COLO829 (cell line): ENCODE results near the gene KIAA1210.
A peak's percentile ranks its signal among the peaks of the same experiment; 100 is the strongest.

Source experiments
- DNase-seq: peaks from one replicate; pipeline ENCODE4 v3.0.0; 2012; ENCODE audit warnings: low spot score

Gene KIAA1210

DNA sequence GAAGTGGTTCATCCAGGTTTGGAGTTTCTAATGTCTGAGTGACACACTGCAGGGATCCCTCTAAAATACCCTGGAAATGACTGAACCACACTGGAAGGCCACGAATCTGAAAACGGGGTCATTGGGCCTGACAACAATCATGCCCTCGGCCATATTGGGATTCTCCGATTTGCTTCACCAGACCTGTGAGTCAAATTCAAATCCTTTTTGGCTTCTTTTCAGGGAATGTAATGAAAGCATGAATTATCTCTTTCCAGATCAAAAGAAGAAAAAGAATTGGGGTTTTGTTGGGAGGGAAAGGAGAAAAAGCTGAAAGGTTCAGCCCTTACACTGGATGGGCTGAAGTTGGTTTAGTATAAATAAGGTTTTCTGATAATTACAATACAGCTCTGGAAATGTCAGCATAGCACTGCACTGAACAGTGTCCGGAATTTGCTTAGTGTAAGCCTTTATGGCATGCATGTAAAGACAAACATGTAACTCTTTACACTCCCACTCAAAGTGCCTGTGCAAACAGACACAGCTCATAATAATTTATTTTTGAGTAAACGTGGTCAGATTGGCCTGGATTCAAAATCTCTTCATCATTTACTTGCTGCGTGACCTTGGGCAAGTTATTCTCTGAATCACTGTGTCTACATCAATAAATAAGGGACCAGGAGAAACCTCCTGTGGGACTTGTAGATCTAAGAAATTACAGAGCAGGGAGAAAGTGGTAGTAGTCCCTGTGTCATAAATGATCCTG lies 33.4 kb downstream of the KIAA1210 start:
- peak; percentile 81 for DNase-seq

DNA sequence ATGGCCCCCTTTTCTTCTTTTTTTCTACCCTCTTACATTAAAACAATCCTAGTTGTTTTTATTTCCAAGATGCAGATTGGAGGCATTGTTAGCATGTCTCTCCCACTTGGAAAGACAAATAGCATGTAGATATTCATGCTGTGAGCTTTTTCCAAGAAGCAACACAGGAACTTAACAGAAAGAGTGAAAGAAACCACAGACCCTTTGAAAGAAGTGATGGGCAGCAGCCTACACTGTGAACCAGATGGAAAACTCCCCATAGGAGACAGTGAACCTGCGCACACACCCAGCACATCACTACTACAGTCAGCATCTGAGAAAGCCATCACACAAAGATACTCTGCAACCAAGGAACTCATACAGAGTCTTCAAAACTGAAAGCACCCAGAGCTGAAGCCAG lies 37.0 kb downstream of the KIAA1210 start:
- DNase-seq = no peak

DNA sequence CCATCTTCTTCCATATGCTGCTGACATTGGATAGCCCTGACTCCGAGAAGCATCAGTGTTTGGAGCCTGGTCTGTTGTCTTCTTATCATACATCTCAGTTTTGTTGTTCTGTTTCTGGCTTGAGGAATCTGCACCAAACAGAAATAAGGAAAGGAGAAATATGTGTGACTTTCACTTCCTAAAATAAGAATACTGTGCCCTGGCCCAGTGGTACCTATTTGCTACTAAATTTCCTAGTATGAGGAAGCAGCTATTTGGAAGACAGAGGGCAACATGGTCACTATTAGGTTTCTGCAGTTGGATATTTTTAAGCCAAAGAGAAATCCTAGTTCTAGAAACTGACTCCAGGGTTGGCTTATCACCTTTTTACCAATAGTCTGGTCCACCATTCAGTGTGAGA lies 38.0 kb downstream of the KIAA1210 start:
- DNase-seq = no peak

DNA sequence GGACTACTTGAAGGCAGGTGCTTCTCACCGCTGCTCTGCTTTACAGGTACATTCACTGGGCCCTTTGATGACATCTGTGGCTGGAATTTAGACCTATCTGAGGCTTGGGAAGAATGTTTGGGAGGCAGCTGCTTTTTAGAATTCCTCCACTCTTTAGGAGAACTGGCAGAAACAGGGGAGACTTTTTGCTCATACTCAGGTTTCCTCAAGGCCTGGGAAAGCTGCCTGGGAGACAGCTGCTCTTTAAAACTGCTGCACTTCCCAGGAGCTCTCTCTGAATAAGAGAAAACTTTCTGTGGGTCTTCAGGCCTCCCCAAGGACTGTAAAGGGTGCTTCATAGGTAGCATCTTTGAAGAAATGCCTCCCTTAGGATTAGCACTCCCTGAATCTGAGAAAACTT lies 40.5 kb downstream of the KIAA1210 start:
- no peak for DNase-seq

DNA sequence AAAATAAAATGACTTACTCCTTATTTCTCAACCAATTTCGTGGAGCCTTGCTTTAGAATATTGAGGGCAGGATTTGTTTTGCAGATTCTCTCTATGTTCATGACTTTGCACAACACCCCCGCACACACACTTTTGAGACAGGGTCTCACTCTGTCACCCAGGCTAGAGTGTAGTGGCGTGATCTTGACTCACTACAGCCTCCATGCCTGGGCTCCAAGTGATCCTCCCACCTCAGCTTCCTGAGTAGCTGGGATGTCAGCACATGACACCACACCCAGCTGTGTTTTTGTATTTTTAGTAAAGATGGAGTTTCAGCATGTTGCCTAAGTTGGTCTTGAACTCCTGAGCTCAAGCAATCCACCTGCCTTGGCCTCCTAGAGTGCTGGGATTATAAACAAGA lies 42.8 kb downstream of the KIAA1210 start:
- no peak for DNase-seq

DNA sequence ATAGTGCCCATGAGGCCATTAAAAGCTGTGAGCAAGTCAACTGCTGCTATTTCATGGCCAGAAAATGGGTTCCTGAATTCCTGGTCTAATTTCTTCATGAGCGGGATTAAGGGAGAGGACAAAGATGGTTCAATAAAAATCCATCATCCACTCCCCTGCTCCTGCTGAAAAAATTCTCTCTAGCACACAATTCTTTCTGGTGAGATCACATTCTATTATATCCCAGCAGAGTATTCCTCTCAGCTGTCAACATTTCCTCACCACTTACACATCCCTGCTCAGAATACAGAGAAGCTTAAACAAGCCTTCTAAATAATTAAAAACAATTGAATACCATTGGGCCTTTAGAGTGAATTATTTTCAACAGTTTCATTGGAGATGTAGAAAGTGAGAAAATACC lies 45.3 kb downstream of the KIAA1210 start:
- DNase-seq = no peak

DNA sequence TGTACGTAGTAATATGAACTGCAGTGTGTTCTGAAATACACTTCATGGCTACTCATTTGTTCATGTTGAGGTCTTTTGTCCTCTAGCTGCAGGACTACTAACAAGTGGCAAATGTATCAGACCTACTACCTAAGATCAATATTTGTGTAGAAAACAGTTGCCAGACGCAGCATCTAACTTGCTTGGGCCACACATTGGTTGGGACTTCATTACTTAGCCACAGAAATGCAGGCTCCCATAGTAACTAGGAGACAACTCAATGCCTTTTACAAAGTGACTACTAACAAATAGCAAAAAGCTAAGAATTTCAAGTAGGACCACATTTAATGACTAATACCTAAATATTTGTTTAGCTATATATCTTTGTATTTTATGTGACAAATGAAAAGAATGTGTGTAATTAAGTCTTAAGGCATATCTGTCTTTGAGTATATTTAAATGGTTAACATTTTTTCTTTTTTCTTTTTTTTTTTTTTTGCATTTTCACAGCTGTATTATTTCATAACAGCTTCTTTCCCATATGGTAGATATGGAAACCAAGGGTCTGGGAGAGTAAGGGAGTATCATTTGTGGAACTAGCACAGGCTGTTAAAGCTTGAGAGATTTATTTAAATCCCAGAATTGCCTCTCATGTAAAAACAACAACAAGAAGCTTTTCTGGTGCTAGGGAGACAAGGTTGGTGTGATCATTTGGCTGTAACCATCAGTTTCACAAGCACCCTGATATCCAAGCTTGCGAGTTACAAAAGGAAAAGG lies 52.2 kb downstream of the KIAA1210 start:
- no peak for DNase-seq

DNA sequence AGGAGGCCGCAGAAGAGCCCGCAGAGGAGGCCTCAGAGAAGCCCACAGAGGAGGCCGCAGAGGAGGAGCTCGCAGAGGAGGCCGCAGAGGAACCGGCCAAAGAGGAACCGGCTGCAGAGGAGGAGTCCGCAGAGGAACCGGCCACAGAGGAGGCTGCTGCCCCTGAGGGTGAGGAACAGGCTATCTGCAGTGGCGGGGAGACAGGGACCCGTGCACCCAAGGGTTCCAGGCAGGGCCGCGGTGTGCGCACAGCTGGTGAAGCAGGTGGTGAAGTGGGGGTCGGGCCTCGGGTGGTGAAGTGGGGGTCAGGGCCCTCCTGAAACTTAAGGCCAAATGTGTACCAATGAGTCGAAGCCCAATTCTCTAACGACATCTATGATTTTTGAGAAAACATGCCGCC lies 53.7 kb downstream of the KIAA1210 start:
- no peak for DNase-seq

DNA sequence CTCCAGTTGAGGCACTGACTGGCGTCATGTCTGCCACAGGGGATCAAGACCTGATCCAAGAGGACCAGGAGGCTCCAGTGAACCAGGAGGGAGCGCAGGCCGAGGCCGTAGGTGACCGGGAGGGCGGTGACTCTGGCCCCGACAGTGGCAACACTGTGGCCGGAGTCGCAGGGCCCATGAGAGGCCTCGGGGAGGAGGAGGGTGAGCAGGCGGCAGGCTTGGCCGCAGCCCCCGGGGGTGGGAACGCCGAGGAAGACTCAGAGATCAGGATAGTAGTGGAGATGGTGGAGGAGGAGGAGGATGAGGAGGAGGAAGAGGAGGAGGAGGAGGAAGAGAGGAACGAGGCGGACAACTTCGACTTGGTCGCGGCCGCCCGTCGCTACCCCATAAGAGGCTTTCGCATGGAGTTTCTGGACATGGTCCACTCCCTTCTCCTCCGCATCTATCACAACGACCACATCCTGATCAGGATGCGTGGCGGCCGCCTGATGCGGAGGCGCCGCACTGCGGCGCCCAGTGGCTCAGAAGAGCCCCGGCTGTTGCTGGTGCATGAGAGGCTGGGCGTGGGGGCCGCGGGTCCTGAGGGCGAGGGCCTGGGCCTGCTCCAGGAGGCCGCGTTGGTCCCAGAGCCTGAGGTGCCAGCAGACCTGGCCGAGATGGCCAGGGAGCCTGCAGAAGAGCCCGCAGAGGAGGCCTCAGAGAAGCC lies 54.3 kb downstream of the KIAA1210 start:
- no peak for DNase-seq

DNA sequence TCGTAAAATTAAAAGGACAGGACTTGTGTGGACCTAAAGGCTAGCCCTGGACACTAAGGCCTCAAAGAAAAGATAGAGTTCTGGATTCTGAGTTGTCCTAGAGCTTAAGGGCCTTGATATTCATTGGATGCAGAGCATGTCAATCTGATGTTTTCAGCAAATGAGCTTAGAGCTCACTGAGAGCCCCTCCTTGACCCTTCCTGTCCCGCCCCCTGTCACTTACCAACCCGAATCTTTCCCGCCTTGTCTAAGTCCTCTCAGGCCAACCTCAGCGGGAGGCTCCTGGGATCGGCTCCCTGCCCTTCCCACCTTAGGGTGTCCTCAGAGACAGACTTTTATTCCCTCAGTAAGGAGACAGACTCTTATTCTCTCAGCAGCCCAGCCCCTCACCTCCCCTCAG lies 54.9 kb downstream of the KIAA1210 start, which contains the start of gene CT47C1:
CT47C1 (plus strand) TSS at position 250 of the 400 bp plus-strand sequence. CDS start 233 bp downstream, outside the sequence.
- DNase-seq = no peak

DNA sequence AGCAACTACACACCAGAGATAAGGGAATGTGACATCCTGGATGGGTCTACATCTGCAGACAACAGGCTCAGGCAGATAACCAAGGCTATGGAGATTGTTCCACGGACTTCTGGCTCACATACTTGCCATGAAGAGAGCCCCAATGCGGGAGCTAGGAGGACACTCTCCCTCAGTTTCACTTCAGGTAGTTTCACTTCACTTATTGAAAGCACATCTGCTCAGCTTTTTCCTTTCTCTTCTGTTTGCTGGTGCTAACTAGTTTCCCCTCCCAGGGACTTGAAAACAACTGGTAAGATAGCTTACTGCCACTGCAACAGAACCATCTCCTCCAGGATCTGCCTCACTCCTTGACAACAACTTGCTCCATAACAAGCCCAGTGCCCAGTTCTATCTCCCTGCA lies 56.2 kb downstream of the KIAA1210 start:
- DNase-seq = no peak

DNA sequence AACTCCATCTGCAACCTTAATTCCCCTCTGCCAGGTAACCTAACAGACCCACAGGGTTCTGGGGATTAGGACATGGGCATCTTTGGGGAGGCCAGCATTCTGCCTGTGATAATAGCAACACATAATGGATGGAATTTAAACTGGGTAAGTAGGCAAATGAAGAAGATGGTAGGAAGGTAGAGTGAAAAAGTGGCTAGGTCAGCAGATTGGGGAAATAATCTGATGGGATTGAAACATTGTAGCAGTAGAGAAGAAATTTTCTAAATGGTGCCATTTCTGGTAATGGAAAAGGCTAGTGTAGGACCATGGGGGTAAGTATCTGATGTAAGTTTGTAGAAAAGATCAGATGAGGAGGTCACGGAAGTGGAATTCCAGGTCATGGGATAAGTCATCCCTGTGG lies 57.9 kb downstream of the KIAA1210 start:
- no peak for DNase-seq

DNA sequence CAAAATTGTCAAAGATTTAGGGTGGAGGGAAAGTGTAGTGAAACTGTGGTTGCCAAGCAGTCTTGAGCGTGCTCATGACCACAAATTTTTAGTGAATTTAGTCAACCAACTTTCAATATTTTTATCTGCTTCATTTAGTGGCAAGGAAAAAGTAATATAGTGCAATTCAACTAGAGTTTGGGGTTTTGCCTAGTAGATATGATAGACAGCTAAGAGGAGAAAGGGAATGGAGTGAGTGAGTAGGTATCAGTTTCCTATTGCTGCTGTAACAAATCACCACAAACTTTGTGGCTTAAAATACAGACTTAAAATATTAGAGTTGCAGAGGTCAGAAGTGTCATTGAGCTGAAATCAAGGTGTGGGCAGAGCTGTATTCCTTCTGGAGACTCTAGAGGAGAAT lies 58.5 kb downstream of the KIAA1210 start:
- no peak for DNase-seq

DNA sequence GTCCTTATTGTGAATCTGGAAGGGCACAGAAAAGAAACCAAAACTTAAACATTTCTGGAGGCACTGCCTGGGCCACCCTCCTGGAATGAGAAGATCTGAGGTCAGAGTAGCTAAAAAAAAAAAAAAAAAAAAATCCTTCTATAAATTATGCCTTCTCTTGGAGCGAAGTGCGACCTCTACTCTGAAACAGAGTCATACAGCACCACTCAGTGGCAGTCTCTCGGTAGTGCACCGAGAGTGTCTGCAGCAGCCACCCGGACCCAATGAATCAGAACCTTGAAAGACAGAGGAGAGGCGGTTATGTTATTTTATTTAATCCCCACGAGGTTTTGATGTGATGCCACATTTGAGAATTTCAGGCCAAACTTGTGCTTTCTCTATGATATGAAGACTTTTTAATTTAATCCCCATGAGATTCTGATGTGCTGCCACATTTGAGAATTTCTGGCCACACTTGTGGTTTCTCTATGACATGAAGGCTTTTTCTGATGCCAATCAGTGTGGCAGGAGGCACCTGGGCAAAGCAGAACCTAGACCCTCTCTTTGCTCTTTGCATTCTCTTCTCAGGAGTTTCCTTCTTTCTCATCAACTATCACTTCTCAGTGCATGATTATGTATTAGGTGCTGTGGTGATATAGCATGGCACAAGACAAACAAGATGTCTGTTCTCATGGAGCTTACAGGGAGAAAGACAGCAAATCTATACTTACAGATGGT lies 60.4 kb downstream of the KIAA1210 start:
- peak; percentile 58 for DNase-seq

DNA sequence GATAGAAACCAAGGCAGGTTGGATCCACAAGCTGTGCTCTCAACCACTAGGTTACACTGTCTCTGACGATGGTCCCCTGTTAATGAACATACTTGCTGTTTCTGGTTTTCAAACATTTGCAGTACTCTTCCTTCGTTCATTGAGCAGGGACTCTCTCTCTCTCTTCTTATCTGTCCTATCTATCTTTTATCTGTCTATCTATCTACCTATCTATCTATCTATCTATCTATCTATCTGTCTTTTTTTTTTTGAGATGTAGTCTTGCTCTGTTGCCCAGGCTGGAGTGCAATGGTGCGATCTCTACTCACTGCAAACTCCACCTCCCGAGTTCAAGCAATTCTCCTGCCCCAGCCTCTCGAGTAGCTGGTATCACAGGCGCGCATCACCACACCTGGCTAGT lies 64.2 kb downstream of the KIAA1210 start:
- DNase-seq = no peak

DNA sequence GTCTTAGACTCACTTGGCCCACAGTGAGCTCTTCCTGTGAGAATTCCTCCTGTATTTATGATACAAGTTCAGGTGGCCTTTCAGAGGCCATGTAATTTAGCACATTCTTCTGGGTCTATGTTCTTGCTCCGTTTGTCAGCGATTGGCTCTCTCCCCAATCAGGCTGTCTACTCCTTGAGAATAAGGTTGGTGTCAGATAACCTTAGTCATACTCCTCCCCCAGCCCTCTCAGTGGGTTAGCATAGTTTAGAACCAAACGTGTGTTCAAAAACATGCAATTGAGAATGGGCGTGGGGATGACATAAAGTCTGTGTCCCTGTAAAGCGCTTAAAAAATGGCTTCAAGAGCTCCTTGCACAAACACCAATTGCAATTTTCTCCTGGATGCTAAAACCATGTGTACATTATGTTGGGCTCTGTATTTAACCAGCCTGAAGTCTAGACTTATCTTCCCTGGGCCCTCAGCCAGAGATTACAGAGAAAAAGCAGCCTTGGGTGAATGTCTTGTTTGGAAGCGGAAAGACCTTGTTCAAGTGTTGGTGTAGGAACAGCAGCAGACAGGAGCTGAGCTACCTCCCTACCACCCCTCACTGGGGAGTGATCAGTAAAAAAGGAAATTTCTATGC lies 64.8 kb downstream of the KIAA1210 start:
- no peak for DNase-seq

DNA sequence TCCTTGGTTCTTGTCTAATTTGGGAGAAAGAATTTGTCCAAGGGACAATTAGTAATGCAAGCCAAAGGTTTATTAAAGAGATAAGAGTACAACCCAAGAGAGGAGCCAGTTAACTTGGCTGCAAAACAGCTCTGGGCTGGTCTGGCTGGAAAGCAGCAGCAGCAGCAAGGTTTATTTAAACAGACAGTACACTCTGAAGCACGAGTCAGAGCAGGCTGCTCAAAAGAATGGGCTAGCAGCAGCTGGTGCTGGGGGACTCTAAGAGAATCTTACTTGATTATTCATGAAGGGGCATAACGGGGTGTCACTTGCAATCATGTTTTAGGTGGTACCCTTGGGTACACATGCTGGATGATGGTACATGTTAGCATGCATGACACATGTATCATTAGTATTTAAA lies 71.9 kb downstream of the KIAA1210 start:
- DNase-seq = no peak

DNA sequence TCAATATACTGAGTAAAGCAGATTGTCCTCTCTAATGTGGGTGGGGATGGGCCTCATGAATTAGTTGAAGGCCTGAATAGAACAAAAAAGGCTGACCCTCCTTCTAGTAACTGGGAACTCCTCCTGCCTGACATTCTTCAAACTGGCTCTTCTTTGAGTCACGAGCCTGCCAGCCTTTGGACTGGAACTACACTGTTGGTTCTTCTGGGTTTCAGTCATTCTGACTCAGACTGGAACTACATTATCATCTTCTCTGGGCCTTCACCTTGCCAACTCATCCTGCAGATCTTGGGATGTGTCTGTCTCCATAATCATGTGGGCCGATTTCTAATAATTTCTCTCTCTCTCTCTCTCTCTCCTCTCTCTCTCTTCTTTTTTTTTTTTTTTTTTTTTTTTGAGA lies 81.7 kb downstream of the KIAA1210 start:
- no peak for DNase-seq

DNA sequence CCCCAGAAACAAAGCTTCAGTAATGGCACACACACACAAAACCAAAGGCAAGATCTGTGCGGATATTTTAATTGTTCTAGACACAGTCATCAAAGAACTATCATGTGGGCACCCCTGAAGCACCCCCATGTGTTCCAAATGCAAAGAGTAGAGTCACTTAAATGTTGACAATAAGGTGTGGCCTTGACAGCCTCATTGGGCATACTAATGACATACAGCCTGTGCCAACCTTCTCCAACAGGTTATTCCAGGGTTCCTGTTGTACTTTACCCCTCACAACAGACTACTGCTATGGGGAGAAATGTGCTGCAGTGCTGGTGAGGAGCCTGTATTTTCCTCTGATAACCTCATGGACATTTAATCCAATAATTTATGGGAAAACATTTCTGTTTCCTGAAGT lies 84.6 kb downstream of the KIAA1210 start:
- no peak for DNase-seq

DNA sequence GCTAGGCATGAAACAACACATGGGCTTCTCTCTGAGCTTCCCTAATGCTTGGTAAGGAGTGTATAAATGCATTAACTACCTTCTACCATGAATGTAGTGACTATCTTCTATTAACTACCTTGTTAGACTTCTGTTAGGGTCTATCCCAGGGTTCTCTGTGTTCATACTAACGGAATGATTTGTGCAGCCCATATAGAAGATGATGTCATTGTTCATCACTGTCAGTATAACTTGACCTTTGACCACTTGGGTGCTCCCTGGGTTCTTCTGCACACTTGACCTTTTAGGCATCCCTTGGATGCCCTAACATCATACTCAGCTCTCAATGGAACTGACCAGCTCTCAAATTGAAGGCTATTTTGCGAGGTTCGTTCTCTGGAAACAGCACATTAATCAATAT lies 85.6 kb downstream of the KIAA1210 start:
- no peak for DNase-seq

DNA sequence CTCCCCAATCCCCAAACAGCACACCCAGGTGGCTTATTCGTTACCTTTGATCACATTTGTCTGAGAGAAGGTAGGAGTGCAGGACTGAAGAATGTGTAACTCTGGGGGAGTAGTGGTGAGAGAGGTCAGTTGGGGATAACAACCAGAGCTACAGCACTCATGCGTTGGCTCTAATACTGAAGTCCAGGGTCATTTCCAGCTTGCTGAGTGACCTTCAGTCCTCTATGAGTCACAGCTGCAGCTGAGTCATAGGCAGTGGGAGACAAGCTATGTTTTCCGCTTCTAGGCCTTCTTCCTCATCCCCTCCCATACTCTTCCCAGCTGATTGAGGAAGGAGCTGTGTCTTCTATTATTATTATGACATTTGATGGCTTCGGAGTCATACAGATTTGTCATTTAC lies 86.4 kb downstream of the KIAA1210 start:
- peak; percentile 82 for DNase-seq

DNA sequence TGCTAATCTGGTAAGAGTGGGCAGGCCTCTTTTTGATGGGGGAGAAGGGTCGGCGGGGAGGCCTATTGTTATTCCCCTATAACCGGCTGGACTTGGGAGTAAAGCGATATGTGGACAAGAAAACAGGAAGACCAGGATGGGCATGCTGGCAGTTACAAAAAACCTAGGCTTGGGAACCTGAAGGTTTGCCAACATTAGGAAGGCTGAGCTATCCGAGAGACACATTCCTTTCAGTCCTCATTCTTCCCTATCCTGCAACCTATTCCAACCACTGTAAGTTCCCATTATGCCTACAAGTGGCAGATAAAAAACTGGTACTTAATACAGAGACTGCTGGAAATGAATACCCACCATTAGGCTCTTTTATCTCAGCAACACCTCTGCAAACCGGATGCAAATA lies 87.2 kb downstream of the KIAA1210 start:
- no peak for DNase-seq
